GM06990 (cell line): Measurements from ENCODE around the gene ALPL.

Experiments
- DNase-seq: peaks from one replicate; pipeline ENCODE4 v3.0.0-alpha.2; 2011; ENCODE audit not compliant: insufficient read length; ENCODE audit errors: extremely low read depth
- H3K27me3 ChIP-seq: replicated peaks from 2 replicates; pipeline ENCODE4 v1.6.0; 2011; ENCODE audit warnings: low read length; ENCODE audit not compliant: control insufficient read depth, insufficient read depth
- H3K36me3 ChIP-seq: 2 replicates; pipeline ENCODE4 v1.5.1; 2011; ENCODE audit warnings: low read length; ENCODE audit not compliant: control insufficient read depth, insufficient read depth
- H3K4me3 ChIP-seq: replicated peaks from 2 replicates; pipeline ENCODE4 v1.5.1; 2011; ENCODE audit warnings: low read depth, mild to moderate bottlenecking, control low read depth, low read length
- TF ChIP-seq, protein P1 (sequence below): IDR thresholded peaks from 2 replicates; pipeline ENCODE4 v1.5.1; 2011; ENCODE audit warnings: low read length, control low read depth, mild to moderate bottlenecking, inconsistent platforms; ENCODE audit not compliant: insufficient read depth, poor library complexity, severe bottlenecking

The ALPL gene

DNA sequence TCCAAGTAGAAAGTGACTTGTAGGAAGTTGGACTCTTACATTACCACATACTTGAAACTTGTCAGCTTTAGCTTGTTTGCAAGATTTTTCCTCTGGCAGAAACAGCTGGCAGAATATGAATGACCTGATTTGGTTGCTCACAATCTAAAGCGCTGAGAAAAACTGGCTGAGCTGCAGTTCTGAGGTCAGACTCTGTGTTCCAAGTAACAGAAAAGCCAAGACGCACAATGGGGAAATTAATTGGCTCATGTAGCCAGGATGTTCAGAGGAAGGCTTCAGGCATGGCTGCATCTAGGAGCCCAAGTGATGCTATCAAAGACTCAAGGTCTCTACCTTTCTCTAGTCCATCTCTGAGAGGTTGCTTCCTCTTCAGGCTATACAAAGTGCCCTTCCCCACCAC lies 27.0 kb downstream of the ALPL start:
- Histone ChIP-seq H3K27me3 (no peaks in the 10 kb centered on the region; the same call in none of the 2 replicates), H3K4me3 (no peak overlapping the region), H3K36me3 (no peaks in the 10 kb centered on the region)
- DNase-seq, result no peak
- TF ChIP-seq, protein P1, sequence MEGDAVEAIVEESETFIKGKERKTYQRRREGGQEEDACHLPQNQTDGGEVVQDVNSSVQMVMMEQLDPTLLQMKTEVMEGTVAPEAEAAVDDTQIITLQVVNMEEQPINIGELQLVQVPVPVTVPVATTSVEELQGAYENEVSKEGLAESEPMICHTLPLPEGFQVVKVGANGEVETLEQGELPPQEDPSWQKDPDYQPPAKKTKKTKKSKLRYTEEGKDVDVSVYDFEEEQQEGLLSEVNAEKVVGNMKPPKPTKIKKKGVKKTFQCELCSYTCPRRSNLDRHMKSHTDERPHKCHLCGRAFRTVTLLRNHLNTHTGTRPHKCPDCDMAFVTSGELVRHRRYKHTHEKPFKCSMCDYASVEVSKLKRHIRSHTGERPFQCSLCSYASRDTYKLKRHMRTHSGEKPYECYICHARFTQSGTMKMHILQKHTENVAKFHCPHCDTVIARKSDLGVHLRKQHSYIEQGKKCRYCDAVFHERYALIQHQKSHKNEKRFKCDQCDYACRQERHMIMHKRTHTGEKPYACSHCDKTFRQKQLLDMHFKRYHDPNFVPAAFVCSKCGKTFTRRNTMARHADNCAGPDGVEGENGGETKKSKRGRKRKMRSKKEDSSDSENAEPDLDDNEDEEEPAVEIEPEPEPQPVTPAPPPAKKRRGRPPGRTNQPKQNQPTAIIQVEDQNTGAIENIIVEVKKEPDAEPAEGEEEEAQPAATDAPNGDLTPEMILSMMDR, result no peak

DNA sequence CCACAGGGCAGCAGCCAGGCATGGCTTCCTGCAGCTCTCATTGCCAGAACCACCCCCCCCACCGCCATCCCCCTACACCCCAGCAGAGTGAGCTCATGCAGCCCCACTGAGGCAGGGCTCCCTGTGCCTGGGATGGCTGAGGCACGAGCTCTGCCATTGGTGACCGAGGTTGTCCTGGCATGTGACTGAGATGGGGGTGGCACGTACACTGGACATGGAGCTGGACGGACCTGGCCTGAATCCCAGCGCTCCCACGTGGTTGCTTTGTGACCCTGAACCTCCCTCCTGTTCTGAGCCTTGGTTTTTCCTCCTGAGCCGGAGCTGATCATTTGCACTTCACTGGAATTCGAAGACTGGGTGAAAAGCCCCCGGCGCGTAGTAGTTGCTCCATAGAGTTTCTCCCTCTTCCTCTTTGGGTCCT lies 28.3 kb downstream of the ALPL start:
- no peak for DNase-seq
- Histone ChIP-seq H3K36me3 (no peaks in the 10 kb centered on the region), H3K4me3 (no peak overlapping the region), H3K27me3 (no peaks in the 10 kb centered on the region; the same call in none of the 2 replicates)
- TF ChIP-seq, protein P1, result no peak

DNA sequence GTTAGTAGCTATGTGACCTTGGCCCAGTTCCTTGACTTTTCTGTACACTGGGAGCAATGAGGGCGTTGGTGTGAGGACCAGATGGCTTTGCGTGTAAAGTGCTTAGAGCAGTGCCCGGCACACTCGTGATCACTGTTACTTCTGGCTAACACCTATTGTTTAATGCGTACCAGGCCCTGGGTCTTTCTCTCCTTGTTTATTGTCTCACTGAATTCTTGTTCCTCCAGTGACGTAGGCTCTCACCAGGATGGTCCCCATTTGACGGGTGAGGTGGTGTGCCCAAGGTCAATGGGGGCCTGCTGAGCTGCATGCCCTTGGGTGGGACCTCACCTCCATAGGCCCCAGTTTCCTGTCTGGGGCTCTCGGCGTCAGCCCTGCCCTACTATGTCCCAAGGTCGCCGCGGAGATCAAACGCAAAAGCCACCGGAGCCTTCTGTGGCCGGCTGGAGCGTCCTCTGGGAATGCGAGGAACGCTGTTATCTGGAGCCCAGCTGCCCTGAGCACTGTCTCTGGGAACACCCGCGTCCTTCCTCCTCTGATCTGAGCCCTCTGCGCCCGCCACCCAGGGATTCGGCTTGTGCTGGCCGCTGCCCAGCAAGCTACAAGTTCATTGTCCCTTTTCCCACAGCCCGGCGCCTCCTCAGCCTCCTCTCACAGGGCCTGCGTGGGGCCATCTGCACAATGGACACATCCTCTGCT lies 28.9 kb downstream of the ALPL start:
- Histone ChIP-seq H3K27me3 (no peaks in the 10 kb centered on the region; the same call in none of the 2 replicates), H3K4me3 (no peak overlapping the region), H3K36me3 (no peaks in the 10 kb centered on the region)
- DNase-seq, result no peak
- TF ChIP-seq, protein P1, result no peak

DNA sequence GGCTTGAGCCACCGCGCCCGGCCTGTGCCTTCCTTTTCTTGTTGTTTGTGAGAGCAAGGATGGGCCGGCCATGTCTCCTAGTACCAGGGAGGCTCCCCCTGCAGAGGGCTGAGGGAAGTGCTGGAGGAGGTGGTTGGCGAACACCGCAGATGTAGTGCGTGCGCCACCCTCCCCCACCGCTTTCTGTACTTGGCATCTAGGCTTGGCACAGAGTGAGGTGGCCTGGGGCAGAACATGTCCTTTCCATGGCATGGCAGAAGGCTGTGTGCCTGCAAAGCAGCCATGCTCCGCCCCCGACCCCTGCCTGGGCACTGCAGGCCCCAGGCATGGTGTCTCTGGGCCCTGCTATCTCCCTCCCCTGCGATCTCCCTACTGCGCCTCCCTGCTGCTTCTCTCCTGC lies 30.7 kb downstream of the ALPL start:
- Histone ChIP-seq H3K4me3 (no peak overlapping the region), H3K27me3 (no peaks in the 10 kb centered on the region; the same call in none of the 2 replicates), H3K36me3 (no peaks in the 10 kb centered on the region)
- TF ChIP-seq, protein P1, result peak; percentile 22
- DNase-seq, result no peak

DNA sequence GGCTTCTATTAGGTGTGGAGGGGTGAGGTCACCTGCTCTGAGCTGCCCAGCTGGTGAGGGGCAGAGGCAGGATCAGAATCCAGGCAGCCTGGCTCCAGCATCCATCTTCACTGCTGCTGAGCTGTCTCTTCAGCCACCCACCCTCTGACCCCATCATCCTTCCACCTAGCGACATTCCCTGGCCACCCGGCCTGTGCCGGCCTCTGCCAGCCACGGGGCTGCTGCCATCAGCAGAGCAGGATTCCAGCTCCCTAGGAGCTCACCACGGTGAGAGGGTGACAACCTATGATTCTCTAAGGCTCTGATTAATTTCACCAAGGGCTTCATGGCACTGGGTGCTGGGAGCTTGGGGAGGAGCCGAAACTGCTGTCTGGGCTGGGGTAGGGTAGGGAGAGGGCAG lies 32.1 kb downstream of the ALPL start:
- no peak for DNase-seq
- Histone ChIP-seq H3K4me3 (no peak overlapping the region), H3K36me3 (no peaks in the 10 kb centered on the region), H3K27me3 (no peaks in the 10 kb centered on the region; the same call in none of the 2 replicates)
- TF ChIP-seq, protein P1, result no peak
